GM12892 (cell line): ENCODE data around the gene VPS8.

Source experiments
- POLR2A ChIP-seq: IDR thresholded peaks from 2 replicates; pipeline ENCODE4 v1.6.1; 2011; ENCODE audit warnings: low read depth, low read length, control low read depth
- POLR2AphosphoS5 ChIP-seq: IDR thresholded peaks from 2 replicates; pipeline ENCODE4 v1.6.1; 2011; ENCODE audit warnings: low read depth, low read length, control low read depth

DNA sequence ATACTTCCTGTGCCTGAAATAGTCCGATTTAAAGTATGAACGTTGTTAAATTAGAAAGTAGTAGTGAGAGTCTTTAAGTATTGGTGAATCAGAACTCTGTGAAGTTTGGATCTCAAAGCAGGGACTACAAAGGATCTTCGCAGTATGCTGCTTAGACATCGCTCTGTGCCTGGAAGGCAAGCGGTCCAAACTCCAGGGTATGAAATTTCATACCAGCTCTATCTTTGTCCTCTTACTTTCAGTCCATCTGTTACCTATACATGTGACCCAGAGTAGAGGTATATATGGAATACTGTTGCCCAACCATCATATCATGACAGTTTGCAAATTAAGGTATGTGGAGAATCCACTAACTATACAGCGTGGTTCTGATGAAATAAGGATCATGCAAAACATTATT lies 34.5 kb downstream of the VPS8 start:
- TF ChIP-seq POLR2A: no peak
- no peak for TF ChIP-seq POLR2AphosphoS5
